Measurements from ENCODE around the gene IFFO2. TPM values are rescaled to one million over a fixed set of nuclear protein-coding genes. Genes with fewer than 3 reads are reported as not detected.

Gene IFFO2
- total RNA-seq, 2 donors from 2014 or later: 4.6 to 6.4 TPM

- H3K27ac ChIP-seq (ENCODE audit: low read depth, low read length): peak overlapping the region; percentile 90
- DNase-seq: no peak
- H3K9ac ChIP-seq (ENCODE audit: extremely low read depth, low read length, poor library complexity, severe bottlenecking): peak overlapping the region; percentile 35
- no peaks in the 10 kb centered on the region for H3K9me3 ChIP-seq (ENCODE audit: control insufficient read depth, low read length)
- H3K4me1 ChIP-seq (ENCODE audit: control insufficient read depth, insufficient read depth, low read length): peaks cover 23% of the 10 kb centered on the region
- no peak for TF ChIP-seq CTCF (conservative IDR thresholded peaks at IDR 0.05)
- Mint-ChIP-seq H3K9me3 (no peaks in the 10 kb centered on the region), H3K27ac (peak overlapping the region; percentile 92), H3K27me3 (ENCODE audit: insufficient read depth) (peaks cover 6% of the 10 kb centered on the region), H3K4me1 (peaks cover 36% of the 10 kb centered on the region), H3K36me3 (ENCODE audit: low read depth) (no peaks in the 10 kb centered on the region), H3K4me3 (peak overlapping the region; percentile 31)
- no peaks in the 10 kb centered on the region for H3K27me3 ChIP-seq (ENCODE audit: control insufficient read depth, insufficient read depth, low read length, poor library complexity, severe bottlenecking)
- no peak overlapping the region for H3K4me3 ChIP-seq (ENCODE audit: low read length)
- WGBS, 2 experiments (ENCODE audit: insufficient coverage in 1 of 2, insufficient read length in 1 of 2): 73 to 78% methylated on average over 13 to 23 of the region's 23 CpGs
- H3K36me3 ChIP-seq (ENCODE audit: control insufficient read depth, insufficient read depth, low read length): no peaks in the 10 kb centered on the region
Observed at GRCh38 chr1:18948913-18949685, 7.4 kb downstream of the IFFO2 start.

DNA sequence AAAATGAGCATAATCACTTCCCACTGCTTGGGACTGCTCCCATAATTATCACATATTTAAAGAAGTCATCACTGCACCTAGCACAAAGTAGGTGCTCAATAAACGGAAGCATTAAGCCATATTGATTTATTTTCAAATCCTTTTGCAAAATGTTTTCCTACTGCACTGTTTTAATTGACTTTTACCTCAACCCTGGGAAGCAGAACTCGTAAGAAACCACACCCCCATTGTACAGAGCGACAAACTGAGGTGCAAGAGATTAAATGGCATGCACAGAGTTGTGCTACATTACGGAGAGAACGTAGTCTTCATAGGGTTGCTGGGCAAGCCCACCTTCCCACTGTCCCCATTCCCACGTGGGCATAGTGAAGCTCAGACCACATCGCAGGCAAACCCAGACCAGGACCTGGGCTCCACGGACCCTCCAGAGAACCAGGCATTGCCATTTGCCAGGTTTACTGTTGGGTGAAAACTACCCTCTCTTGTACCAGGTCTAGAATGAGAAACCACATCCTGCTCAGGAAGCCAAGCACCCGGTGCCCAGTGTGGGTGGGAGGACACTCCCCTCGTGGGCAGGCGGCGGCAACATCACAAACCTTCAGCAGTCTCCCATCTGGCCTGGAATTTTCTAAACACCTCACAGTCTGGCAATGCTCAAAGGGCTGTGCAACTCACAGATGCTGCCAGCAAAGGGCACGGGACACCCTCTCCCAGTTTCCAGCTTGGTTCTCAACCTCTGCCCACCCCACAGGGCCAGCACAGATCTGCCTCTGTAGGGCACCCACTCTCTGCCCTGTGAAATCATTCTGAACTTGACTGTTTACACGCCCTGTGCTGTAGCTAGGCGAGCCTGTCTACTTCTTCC is 8.2 kb downstream of the IFFO2 start:
- no peaks in the 10 kb centered on the region for H3K27me3 Mint-ChIP-seq (ENCODE audit: insufficient read depth)
- H3K36me3 ChIP-seq (ENCODE audit: control insufficient read depth, insufficient read depth, low read length): no peaks in the 10 kb centered on the region
- no peak for TF ChIP-seq CTCF (conservative IDR thresholded peaks at IDR 0.05)
- H3K9ac ChIP-seq (ENCODE audit: extremely low read depth, low read length, poor library complexity, severe bottlenecking): no peak overlapping the region
- H3K4me1 Mint-ChIP-seq: peaks cover 32% of the 10 kb centered on the region
- no peaks in the 10 kb centered on the region for H3K36me3 Mint-ChIP-seq (ENCODE audit: low read depth)
- no peak overlapping the region for H3K4me3 Mint-ChIP-seq
- WGBS, 2 experiments (ENCODE audit: insufficient coverage in 1 of 2, insufficient read length in 1 of 2): 86 to 91% methylated on average over 13 to 15 of the region's 15 CpGs
- DNase-seq: no peak
- no peaks in the 10 kb centered on the region for H3K27me3 ChIP-seq (ENCODE audit: control insufficient read depth, insufficient read depth, low read length, poor library complexity, severe bottlenecking)
- H3K9me3 ChIP-seq (ENCODE audit: control insufficient read depth, low read length): no peaks in the 10 kb centered on the region
- H3K4me1 ChIP-seq (ENCODE audit: control insufficient read depth, insufficient read depth, low read length): peaks cover 23% of the 10 kb centered on the region
- H3K9me3 Mint-ChIP-seq: no peaks in the 10 kb centered on the region
- H3K27ac Mint-ChIP-seq: no peak overlapping the region
- H3K27ac ChIP-seq (ENCODE audit: low read depth, low read length): no peak overlapping the region
- no peak overlapping the region for H3K4me3 ChIP-seq (ENCODE audit: low read length)

- no peak overlapping the region for H3K4me3 ChIP-seq (ENCODE audit: low read length)
- TF ChIP-seq CTCF (conservative IDR thresholded peaks at IDR 0.05): no peak
- Mint-ChIP-seq H3K4me3 (no peak overlapping the region), H3K9me3 (no peaks in the 10 kb centered on the region), H3K27me3 (ENCODE audit: insufficient read depth) (no peaks in the 10 kb centered on the region), H3K27ac (no peak overlapping the region), H3K4me1 (peaks cover 32% of the 10 kb centered on the region), H3K36me3 (ENCODE audit: low read depth) (no peaks in the 10 kb centered on the region)
- H3K27ac ChIP-seq (ENCODE audit: low read depth, low read length): peak overlapping the region; percentile 57
- DNase-seq: peak; percentile 48
- no peaks in the 10 kb centered on the region for H3K36me3 ChIP-seq (ENCODE audit: control insufficient read depth, insufficient read depth, low read length)
- peaks cover 23% of the 10 kb centered on the region for H3K4me1 ChIP-seq (ENCODE audit: control insufficient read depth, insufficient read depth, low read length)
- no peak overlapping the region for H3K9ac ChIP-seq (ENCODE audit: extremely low read depth, low read length, poor library complexity, severe bottlenecking)
- WGBS, 2 experiments (ENCODE audit: insufficient coverage in 1 of 2, insufficient read length in 1 of 2): 86 to 93% methylated on average over 5 to 9 of the region's 9 CpGs
- no peaks in the 10 kb centered on the region for H3K27me3 ChIP-seq (ENCODE audit: control insufficient read depth, insufficient read depth, low read length, poor library complexity, severe bottlenecking)
- no peaks in the 10 kb centered on the region for H3K9me3 ChIP-seq (ENCODE audit: control insufficient read depth, low read length)
Observed at GRCh38 chr1:18947570-18947969, 8.9 kb downstream of the IFFO2 start.

Data from endodermal cell (in vitro differentiated cells).